Mesodermal cell (in vitro differentiated cells): ENCODE results near the gene GFAP. TPM values are rescaled to one million over a fixed set of nuclear protein-coding genes. Genes with fewer than 3 reads are reported as not detected.

Experiments
- H3K27ac ChIP-seq: 2 replicates; pipeline ENCODE4 v1.7.0; 2013; ENCODE audit warnings: mild to moderate bottlenecking, low read depth, low read length, moderate library complexity; ENCODE audit not compliant: severe bottlenecking
- H3K36me3 ChIP-seq: 2 replicates; pipeline ENCODE4 v1.7.1; 2013; ENCODE audit warnings: mild to moderate bottlenecking, low read length, moderate library complexity; ENCODE audit not compliant: control insufficient read depth, insufficient read depth
- H3K4me1 ChIP-seq: one replicate; pipeline ENCODE4 v1.7.1; 2013; ENCODE audit warnings: mild to moderate bottlenecking, low read length; ENCODE audit not compliant: insufficient read depth, control insufficient read depth, poor library complexity, severe bottlenecking
- H3K4me3 ChIP-seq: 2 replicates; pipeline ENCODE4 v1.7.0; 2013; ENCODE audit warnings: low read length, control low read depth, mild to moderate bottlenecking; ENCODE audit not compliant: insufficient read depth, poor library complexity, severe bottlenecking; ENCODE audit errors: extremely low read depth
- H3K9me3 ChIP-seq: 2 replicates; pipeline ENCODE4 v1.7.1; 2013; ENCODE audit warnings: mild to moderate bottlenecking, low read length, moderate library complexity; ENCODE audit not compliant: control insufficient read depth
- WGBS, 2 experiments: methylation state at CpG; one replicate each; pipeline ENCODE4 v1.1.5; 2013; ENCODE audit warnings: missing lambda C conversion rate in 2 of 2; ENCODE audit not compliant: insufficient coverage in 2 of 2; 5-methylcytosine and 5-hydroxymethylcytosine counted together
- polyA plus RNA-seq, 2 experiments: library from polyadenylated mRNA; stranded (reverse); fragments of 50-300 nt; gene quantifications; one replicate each; pipeline ENCODE4 v1.2.3, GENCODE V29; 2013

The GFAP gene
- 0.55 TPM for polyA plus RNA-seq (2013, experiment 1 of 2)
- 0.20 TPM for polyA plus RNA-seq (2013, experiment 2 of 2)

- Histone ChIP-seq H3K4me3 (no peak within 1 kb of the TSS), H3K9me3 (no peaks in the 10 kb centered on the region), H3K27ac (no peak within 1 kb of the TSS), H3K4me1 (peaks cover 1% of the 10 kb centered on the region), H3K36me3 (no peaks in the 10 kb centered on the region)
- 82 to 95% methylated on average over 10 to 16 of the region's 17 CpGs for WGBS, 2 experiments
Measured at GRCh38 chr17:44915321-44915726, at the start of gene GFAP. Gene GFAP, minus strand, starts transcription at chr17:44915500. Its CDS starts 14 bp downstream, at chr17:44915486.

- 28 to 61% methylated on average over 3 of the region's 7 CpGs for WGBS, 2 experiments
- Histone ChIP-seq H3K36me3 (no peaks in the 10 kb centered on the region), H3K9me3 (no peaks in the 10 kb centered on the region), H3K4me3 (no peak overlapping the region), H3K4me1 (peaks cover 3% of the 10 kb centered on the region), H3K27ac (no peak overlapping the region)
Measured at GRCh38 chr17:44961921-44962350, 46.6 kb upstream of the GFAP start.

- WGBS, 2 experiments = 85 to 95% methylated on average over 2 of the region's 2 CpGs
- H3K4me3 ChIP-seq = no peak overlapping the region
- H3K27ac ChIP-seq = no peak overlapping the region
- H3K9me3 ChIP-seq = no peaks in the 10 kb centered on the region
- H3K36me3 ChIP-seq = no peaks in the 10 kb centered on the region
- H3K4me1 ChIP-seq = peaks cover 3% of the 10 kb centered on the region
Measured at GRCh38 chr17:44960691-44961090, 45.4 kb upstream of the GFAP start.

- peaks cover 3% of the 10 kb centered on the region for H3K4me1 ChIP-seq
- H3K36me3 ChIP-seq = no peaks in the 10 kb centered on the region
- H3K4me3 ChIP-seq = no peak overlapping the region
- H3K9me3 ChIP-seq = no peaks in the 10 kb centered on the region
- 78 to 89% methylated on average over 39 to 52 of the region's 56 CpGs for WGBS, 2 experiments
- H3K27ac ChIP-seq = no peak overlapping the region
Measured at GRCh38 chr17:44959821-44960531, 44.7 kb upstream of the GFAP start.

GRCh38 chr17:44956998-44957981 lies 42.0 kb upstream of the GFAP start:
- no peaks in the 10 kb centered on the region for H3K9me3 ChIP-seq
- no peak overlapping the region for H3K4me3 ChIP-seq
- no peaks in the 10 kb centered on the region for H3K36me3 ChIP-seq
- H3K4me1 ChIP-seq = peaks cover 3% of the 10 kb centered on the region
- WGBS, 2 experiments = 91 to 96% methylated on average over 5 to 6 of the region's 8 CpGs
- no peak overlapping the region for H3K27ac ChIP-seq

- 88 to 90% methylated on average over 5 to 6 of the region's 8 CpGs for WGBS, 2 experiments
- H3K27ac ChIP-seq = no peak overlapping the region
Measured at GRCh38 chr17:44955674-44956425, 40.5 kb upstream of the GFAP start.

GRCh38 chr17:44952946-44953475 lies 37.7 kb upstream of the GFAP start:
- WGBS, 2 experiments = 71 to 73% methylated on average over 6 of the region's 6 CpGs
- H3K9me3 ChIP-seq = no peaks in the 10 kb centered on the region
- no peaks in the 10 kb centered on the region for H3K36me3 ChIP-seq
- H3K4me3 ChIP-seq = no peak overlapping the region
- peaks cover 2% of the 10 kb centered on the region for H3K4me1 ChIP-seq
- H3K27ac ChIP-seq = no peak overlapping the region

More at GRCh38 chr17:44955674-44956425, 40.5 kb upstream of the GFAP start:
- Histone ChIP-seq H3K4me3 (no peak overlapping the region), H3K4me1 (peaks cover 3% of the 10 kb centered on the region), H3K36me3 (no peaks in the 10 kb centered on the region), H3K9me3 (no peaks in the 10 kb centered on the region)

GRCh38 chr17:44948315-44948795 lies 33.1 kb upstream of the GFAP start:
- WGBS, 2 experiments = 93 to 97% methylated on average over 3 to 5 of the region's 7 CpGs
- H3K9me3 ChIP-seq = no peaks in the 10 kb centered on the region
- no peak overlapping the region for H3K27ac ChIP-seq
- peaks cover 22% of the 10 kb centered on the region for H3K36me3 ChIP-seq
- H3K4me3 ChIP-seq = peak overlapping the region; percentile 86
- H3K4me1 ChIP-seq = peaks cover 3% of the 10 kb centered on the region

GRCh38 chr17:44947461-44948314 lies 32.4 kb upstream of the GFAP start, which contains the start of gene KIF18B:
Gene KIF18B, minus strand, starts transcription at chr17:44947773. Its CDS starts 11,429 bp downstream, at chr17:44936344.
- peak within 1 kb of the TSS; percentile 62 for H3K27ac ChIP-seq
- H3K36me3 ChIP-seq = peaks cover 27% of the 10 kb centered on the region
- H3K4me3 ChIP-seq = peak within 1 kb of the TSS; percentile 86
- WGBS, 2 experiments = 8 to 14% methylated on average over 49 to 55 of the region's 62 CpGs
- H3K9me3 ChIP-seq = no peaks in the 10 kb centered on the region
- H3K4me1 ChIP-seq = peaks cover 3% of the 10 kb centered on the region
